HepG2 (cell line): ENCODE results near the gene NOP9. TPM values are rescaled to one million over a fixed set of nuclear protein-coding genes. Genes with fewer than 3 reads are reported as not detected.
A peak's percentile ranks its signal among the peaks of the same experiment; 100 is the strongest.

ENCODE experiments used
- ATM ChIP-seq: fragments of 450-650 bp; IDR thresholded peaks from 2 replicates; pipeline ENCODE4 v1.7.1; 2017; ENCODE audit warnings: mild to moderate bottlenecking, borderline replicate concordance
- DNMT3B ChIP-seq: conservative IDR thresholded peaks from 2 replicates; pipeline ENCODE4 v1.6.1; 2016; ENCODE audit warnings: missing biosample characterization, control low read depth
- E2F1 ChIP-seq: sonication (generic); formaldehyde crosslinking; IDR thresholded peaks from 2 replicates; pipeline ENCODE4 v1.5.0; 2020; ENCODE audit warnings: missing genetic modification reagents
- HINFP ChIP-seq: sonication (generic); formaldehyde crosslinking; IDR thresholded peaks from 2 replicates; pipeline ENCODE4 v1.4.0; 2020; ENCODE audit warnings: low read depth, mild to moderate bottlenecking, missing genetic modification reagents
- HNF4A ChIP-seq: sonication (generic); formaldehyde crosslinking; IDR thresholded peaks from 2 replicates; pipeline ENCODE4 v1.4.0; 2020; ENCODE audit warnings: missing genetic modification reagents
- KDM5B ChIP-seq: sonication (generic); formaldehyde crosslinking; IDR thresholded peaks from 2 replicates; pipeline ENCODE4 v1.4.0; 2020; ENCODE audit warnings: missing genetic modification reagents, mild to moderate bottlenecking, borderline replicate concordance
- NR0B2 ChIP-seq: sonication (generic); formaldehyde crosslinking; IDR thresholded peaks from 2 replicates; pipeline ENCODE4 v1.4.0; 2020; ENCODE audit warnings: mild to moderate bottlenecking, missing genetic modification reagents
- PREB ChIP-seq: sonication (generic); formaldehyde crosslinking; IDR thresholded peaks from 2 replicates; pipeline ENCODE4 v1.4.0; 2020; ENCODE audit warnings: missing genetic modification reagents
- RARG ChIP-seq: sonication (generic); formaldehyde crosslinking; IDR thresholded peaks from 2 replicates; pipeline ENCODE4 v1.4.0; 2020; ENCODE audit warnings: low read depth, mild to moderate bottlenecking, missing genetic modification reagents
- RFX5 ChIP-seq: IDR thresholded peaks from 2 replicates; pipeline ENCODE4 v1.6.1; 2011; ENCODE audit warnings: low read depth, low read length, improper control_type of control experiment
- SALL1 ChIP-seq: sonication (generic); formaldehyde crosslinking; IDR thresholded peaks from 2 replicates; pipeline ENCODE4 v1.8.0; 2022; ENCODE audit warnings: mild to moderate bottlenecking, missing genetic modification reagents
- STAT6 ChIP-seq: sonication (generic); formaldehyde crosslinking; IDR thresholded peaks from 2 replicates; pipeline ENCODE4 v1.4.0; 2020; ENCODE audit warnings: missing genetic modification reagents, mild to moderate bottlenecking, borderline replicate concordance
- THRA ChIP-seq: sonication (generic); formaldehyde crosslinking; IDR thresholded peaks from 2 replicates; pipeline ENCODE4 v1.4.0; 2020; ENCODE audit warnings: missing genetic modification reagents, borderline replicate concordance
- U2AF1 ChIP-seq: fragments of 200-400 bp; formaldehyde crosslinking; optimal IDR thresholded peaks from 2 replicates; pipeline ENCODE3; 2017; ENCODE audit warnings: mild to moderate bottlenecking, low read depth, low read length
- ZNF205 ChIP-seq: IDR thresholded peaks from 2 replicates; pipeline ENCODE4 v1.6.1; 2018; ENCODE audit warnings: missing biosample characterization, missing genetic modification reagents
- ZNF337 ChIP-seq: sonication (generic); formaldehyde crosslinking; IDR thresholded peaks from 2 replicates; pipeline ENCODE4 v1.5.1; 2020; ENCODE audit warnings: missing genetic modification reagents, low read depth, mild to moderate bottlenecking, borderline replicate concordance
- ZNF354B ChIP-seq: sonication (generic); formaldehyde crosslinking; IDR thresholded peaks from 2 replicates; pipeline ENCODE4 v1.8.0; 2022; ENCODE audit warnings: mild to moderate bottlenecking, missing genetic modification reagents
- ZNF496 ChIP-seq: sonication (generic); formaldehyde crosslinking; IDR thresholded peaks from 2 replicates; pipeline ENCODE4 v1.8.1; 2023; ENCODE audit warnings: mild to moderate bottlenecking, moderate library complexity, missing genetic modification reagents; ENCODE audit not compliant: insufficient replicate concordance
- ZNF570 ChIP-seq: sonication (generic); formaldehyde crosslinking; IDR thresholded peaks from 2 replicates; pipeline ENCODE4 v1.4.0; 2020; ENCODE audit warnings: mild to moderate bottlenecking, missing genetic modification reagents, borderline replicate concordance
- ZNF777 ChIP-seq: sonication (generic); formaldehyde crosslinking; IDR thresholded peaks from 2 replicates; pipeline ENCODE4 v1.4.0; 2020; ENCODE audit warnings: missing genetic modification reagents
- ZSCAN12 ChIP-seq: sonication (generic); formaldehyde crosslinking; IDR thresholded peaks from 2 replicates; pipeline ENCODE4 v1.9.0; 2021; ENCODE audit warnings: mild to moderate bottlenecking, missing genetic modification reagents
- polyA plus RNA-seq, 8 experiments: library from polyadenylated mRNA; depleted of rRNA in 3 of 8; stranded (reverse) in 7 of 8; unstranded in 1 of 8; fragments of >200 nt; fragmentation: Illumina TruSeq in 4 of 8; extraction: Trizol in 4 of 8; gene quantifications; 2 replicates each; pipeline versions ENCODE4 v1.2.1 to v1.2.3, GENCODE V29; 2011 to 2016; ENCODE audit warnings: low read depth in 4 of 8, missing spikeins in 1 of 8, mixed read lengths in 1 of 8; ENCODE audit not compliant: insufficient read depth in 1 of 8
- total RNA-seq, 5 experiments: library from RNA; depleted of rRNA; stranded (reverse); fragments of >200 nt; fragmentation: Illumina TruSeq; extraction: Trizol; gene quantifications; 2 replicates each; pipeline ENCODE4 v1.2.3, GENCODE V29; 2016; ENCODE audit warnings: low read depth in 1 of 5

Gene NOP9
- total and polyA plus RNA-seq, 2 of the 13 experiments (the other 11 are each of a cell fraction or from before 2014, with no cell fraction given), result 24.5 to 61.6 TPM

- TF ChIP-seq THRA (no peak), ZNF354B (CRISPR knock-in tag) (no peak), PREB (CRISPR knock-in tag) (no peak), ATM (no peak), STAT6 (CRISPR knock-in tag) (no peak), ZNF205 (no peak), RARG (no peak), ZNF337 (no peak), E2F1 (no peak), HINFP (CRISPR knock-in tag) (no peak), HNF4A (CRISPR knock-in tag) (peak; percentile 29; the same call in 1 of the 2 replicates), RFX5 (no peak), NR0B2 (CRISPR knock-in tag) (no peak), KDM5B (CRISPR knock-in tag) (no peak), ZNF570 (CRISPR knock-in tag) (no peak), DNMT3B (CRISPR knock-in tag) (peak; percentile 75; the same call in 1 of the 2 replicates), U2AF1 (no peak), ZNF496 (CRISPR knock-in tag) (no peak), ZNF777 (CRISPR knock-in tag) (no peak), ZSCAN12 (CRISPR knock-in tag) (no peak), SALL1 (CRISPR knock-in tag) (0 out of 2 replicates have a peak, but pooled peaks have one; percentile 6)
These were observed 37.6 kb downstream of the NOP9 start (continued) for GRCh38 chr14:24337144-24337823.
